NCI-H510A (cell line): ENCODE results near the gene KRTAP10-1.

ENCODE experiments used
- DNase-seq: peaks from one replicate; lab custom pipeline; 2025; lab: John Stamatoyannopoulos, UW

Gene KRTAP10-1

GRCh38 chr21:44527156-44527982 lies 12.6 kb downstream of the KRTAP10-1 start:
- no peak for DNase-seq

- DNase-seq = no peak
Measured at GRCh38 chr21:44526096-44526997, 13.6 kb downstream of the KRTAP10-1 start.

- no peak for DNase-seq
Measured at GRCh38 chr21:44525391-44526095, 14.5 kb downstream of the KRTAP10-1 start.

- DNase-seq = no peak
Measured at GRCh38 chr21:44524414-44525371, 15.3 kb downstream of the KRTAP10-1 start.

GRCh38 chr21:44523567-44524413 lies 16.2 kb downstream of the KRTAP10-1 start:
- no peak for DNase-seq

GRCh38 chr21:44522753-44523204 lies 17.2 kb downstream of the KRTAP10-1 start:
- no peak for DNase-seq

GRCh38 chr21:44521928-44522752 lies 17.9 kb downstream of the KRTAP10-1 start:
- DNase-seq = no peak

- no peak for DNase-seq
Measured at GRCh38 chr21:44521301-44521927, 18.6 kb downstream of the KRTAP10-1 start.

- no peak for DNase-seq
Measured at GRCh38 chr21:44520326-44521300, 19.4 kb downstream of the KRTAP10-1 start.

GRCh38 chr21:44519346-44520325 lies 20.4 kb downstream of the KRTAP10-1 start:
- no peak for DNase-seq

- DNase-seq = no peak
Measured at GRCh38 chr21:44518686-44519085, 21.3 kb downstream of the KRTAP10-1 start.

- no peak for DNase-seq
Measured at GRCh38 chr21:44517175-44517899, 22.7 kb downstream of the KRTAP10-1 start.

GRCh38 chr21:44516828-44517174 lies 23.2 kb downstream of the KRTAP10-1 start:
- no peak for DNase-seq

GRCh38 chr21:44516342-44516741 lies 23.7 kb downstream of the KRTAP10-1 start:
- no peak for DNase-seq

GRCh38 chr21:44515359-44516165 lies 24.4 kb downstream of the KRTAP10-1 start:
- DNase-seq = no peak
